HG02943 (cell line): ENCODE results near the gene SLC41A2.
"Not testable (repeated sequence)": the region's sequence is repeated elsewhere in the genome, so short reads cannot be mapped to it uniquely, and the experiment has no call there.

Experiments used
- ATAC-seq: cut with Tn5 transposase; IDR thresholded peaks from one replicate; pipeline ENCODE4 v1.9.1; 2021; ENCODE audit warnings: mild to moderate bottlenecking, low read depth, moderate library complexity; ENCODE audit not compliant: unreplicated experiment

Gene SLC41A2

DNA sequence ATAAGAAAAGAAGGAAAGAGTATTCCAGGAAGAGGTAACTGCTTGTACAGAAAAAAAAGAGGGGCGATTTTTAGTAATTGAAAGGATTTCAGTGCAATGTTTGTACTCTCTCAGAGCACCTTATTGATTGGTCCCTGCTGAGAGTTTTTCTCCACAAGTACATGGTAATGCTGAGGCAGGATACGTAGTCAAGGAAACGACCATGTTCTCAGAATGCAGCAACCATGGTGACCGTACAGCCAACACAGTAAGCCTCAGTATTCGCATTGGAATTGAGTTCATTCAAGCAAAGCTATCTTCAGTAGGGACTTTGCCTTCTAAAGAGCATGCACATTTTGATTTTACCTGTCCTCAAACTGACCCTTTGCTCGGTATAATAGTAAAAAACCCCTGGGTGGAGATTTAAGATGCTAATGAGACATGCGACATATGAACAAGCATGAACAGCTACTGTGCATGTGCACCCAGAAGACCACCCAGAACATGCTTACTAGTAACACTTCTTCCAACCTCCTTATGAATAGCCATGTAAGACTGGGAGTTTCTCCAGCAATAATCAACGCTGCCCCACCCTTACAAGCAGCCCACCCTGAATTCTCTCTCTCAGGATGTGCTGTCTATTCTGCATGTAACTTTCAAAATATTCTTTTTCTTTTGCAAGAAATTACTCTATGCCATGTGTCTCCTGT is 6.2 kb upstream of the SLC41A2 start:
- ATAC-seq: no peak

DNA sequence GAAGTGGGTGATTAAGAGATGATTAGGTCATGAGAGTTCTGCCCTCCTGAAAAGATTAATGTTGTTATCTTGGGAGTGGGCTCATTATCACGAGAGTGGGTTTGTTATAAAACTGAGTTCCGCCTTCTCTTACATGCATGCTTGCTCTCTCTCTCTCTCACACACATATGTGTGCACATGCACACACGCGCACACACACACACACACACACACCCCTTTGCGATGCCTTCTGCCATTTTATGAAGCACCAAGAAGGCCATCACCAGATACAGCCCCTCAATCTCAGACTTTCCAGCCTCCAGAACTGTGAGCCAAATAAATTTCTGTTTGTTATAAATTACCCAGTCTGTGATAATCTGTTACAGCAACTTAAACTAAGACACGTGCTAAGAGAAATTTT is 5.7 kb upstream of the SLC41A2 start:
- ATAC-seq: no peak

DNA sequence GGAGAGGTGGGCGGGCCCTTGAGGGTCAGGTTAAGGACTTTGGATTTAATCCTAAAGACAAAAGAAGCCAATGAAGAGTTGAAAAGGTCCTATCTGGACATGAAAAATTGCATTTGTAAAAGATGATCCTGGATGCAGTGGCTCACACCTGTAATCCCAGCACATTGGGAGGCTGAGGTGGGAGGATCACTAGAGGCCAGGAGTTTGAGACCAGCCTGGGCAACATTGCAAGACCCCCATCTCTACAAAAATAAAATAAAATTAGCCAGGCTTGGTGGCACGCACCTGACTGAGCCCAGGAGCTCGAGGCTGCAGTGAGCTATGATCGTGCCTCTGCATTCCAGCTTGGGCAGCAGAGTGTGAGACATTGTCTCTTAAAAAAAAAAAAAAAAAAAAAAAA is 2.4 kb upstream of the SLC41A2 start:
- ATAC-seq: no peak

DNA sequence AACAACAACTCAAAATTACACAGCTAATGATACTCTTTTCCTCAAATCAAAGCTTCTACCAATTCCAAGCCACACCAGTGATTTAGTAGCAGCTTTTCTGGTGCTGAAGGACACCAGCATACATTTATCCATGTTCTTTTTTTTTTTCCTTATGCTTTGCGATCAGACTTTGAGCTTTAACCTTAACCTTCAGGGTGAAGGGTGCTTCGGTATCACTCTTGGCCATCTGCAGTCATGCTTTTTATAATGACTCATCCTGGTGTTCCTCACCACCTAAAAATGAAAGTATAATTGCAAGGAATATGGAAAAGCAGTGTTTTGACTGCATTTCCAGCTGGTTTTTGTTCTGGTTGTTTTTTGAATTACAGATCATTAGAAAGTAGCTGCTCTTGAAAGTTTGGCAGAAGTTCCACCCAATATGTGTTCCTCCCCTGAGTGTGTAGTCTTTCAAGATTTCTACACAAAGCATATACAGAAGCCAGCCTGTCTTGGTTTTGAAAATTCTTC is 1.3 kb upstream of the SLC41A2 start:
- no peak for ATAC-seq

DNA sequence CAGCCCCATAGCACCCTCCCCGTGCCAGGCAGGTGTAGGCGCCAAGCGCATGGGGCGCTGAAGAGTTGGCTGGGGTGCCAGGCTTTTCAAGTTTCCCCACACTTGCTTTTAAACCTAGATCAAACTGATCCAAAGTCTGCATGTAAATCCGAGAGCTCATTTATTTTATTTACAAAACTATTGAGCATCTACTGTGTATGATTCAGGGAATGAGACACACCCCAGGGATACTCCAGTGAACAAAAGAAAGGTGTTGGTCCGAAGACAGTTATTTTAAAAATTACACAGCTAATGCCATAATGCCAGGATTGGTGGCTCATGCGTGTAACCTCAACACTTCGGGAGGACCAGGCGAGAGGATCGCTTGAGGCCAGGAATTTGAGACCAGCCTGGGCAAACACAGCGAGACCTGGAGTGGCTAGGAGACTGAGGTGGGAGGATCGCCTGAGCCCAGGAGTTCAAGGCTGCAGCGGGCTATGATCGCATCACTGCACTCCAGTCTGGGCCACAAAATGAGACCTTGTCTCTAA is 780 bp upstream of the SLC41A2 start:
- no peak for ATAC-seq

DNA sequence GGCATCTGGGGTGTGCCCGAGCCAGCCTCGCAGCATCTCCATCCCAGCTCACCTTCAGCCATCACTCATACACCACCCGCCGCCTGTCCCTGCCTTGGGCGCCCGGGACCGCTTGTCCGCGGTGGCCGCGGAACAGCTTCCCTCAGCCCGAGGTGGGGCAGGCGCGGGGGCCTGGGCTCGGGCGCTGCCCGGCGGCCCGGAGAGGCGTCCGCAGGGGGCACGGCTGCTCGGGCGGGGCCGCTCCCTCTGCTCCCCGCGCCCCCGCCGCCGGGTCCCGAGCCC is 430 bp downstream of the SLC41A2 start:
- ATAC-seq: peak; percentile 14

DNA sequence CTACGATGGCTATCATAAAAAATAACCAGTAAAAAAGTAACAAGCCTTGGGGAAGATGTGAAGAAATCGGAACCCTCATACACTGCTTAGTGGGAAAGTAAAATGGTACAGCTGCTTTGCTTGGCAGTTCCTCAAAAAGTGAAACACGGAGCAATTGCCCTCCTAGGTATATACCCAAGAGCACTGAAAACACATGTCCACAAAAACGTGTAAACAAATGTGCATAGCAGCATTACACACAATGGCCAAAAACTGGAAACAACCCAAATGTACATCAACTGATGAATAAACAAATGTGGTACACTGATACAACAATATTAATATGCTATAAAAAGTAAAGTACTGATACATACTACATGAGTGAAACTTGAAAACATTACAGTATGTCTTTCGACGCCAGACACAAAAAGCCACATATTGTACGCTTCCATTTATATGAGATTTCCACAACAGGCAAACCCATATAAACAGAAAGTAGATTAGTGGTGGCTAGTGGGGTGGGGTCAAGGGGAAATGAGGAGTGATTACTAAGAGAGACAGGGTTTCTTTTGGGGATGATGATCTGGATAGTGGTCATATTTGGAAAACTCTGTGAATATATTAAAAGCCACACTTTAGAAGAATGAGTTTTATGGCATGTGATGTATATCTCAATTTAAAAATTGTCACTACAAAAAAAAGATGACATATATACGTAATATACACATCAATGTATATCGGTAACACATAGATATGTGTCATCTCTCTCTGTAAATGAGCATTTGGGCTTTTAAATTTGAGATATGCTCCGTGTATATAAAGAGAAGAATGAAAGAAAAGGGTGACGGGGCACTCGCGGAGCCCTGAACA is 996 bp downstream of the SLC41A2 start:
- ATAC-seq: no peak

DNA sequence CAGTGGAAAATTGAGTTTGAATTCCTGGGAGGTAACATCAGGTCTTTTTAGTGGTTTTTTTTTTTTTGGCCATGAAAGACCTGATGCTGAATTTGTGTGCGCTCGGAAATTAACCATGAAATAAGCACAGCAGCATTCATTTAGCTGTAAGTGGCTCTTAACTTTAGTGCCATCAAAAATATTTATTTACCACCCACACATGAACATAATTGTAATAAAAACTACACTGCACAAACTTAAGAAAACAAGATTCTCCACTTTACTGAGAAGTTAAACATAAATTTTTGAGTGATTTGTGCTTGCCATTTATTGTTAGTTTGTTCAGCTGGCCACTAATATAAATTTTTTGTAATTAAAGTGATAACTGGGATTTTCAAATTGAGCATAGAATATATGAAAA is 2.4 kb downstream of the SLC41A2 start:
- no peak for ATAC-seq

DNA sequence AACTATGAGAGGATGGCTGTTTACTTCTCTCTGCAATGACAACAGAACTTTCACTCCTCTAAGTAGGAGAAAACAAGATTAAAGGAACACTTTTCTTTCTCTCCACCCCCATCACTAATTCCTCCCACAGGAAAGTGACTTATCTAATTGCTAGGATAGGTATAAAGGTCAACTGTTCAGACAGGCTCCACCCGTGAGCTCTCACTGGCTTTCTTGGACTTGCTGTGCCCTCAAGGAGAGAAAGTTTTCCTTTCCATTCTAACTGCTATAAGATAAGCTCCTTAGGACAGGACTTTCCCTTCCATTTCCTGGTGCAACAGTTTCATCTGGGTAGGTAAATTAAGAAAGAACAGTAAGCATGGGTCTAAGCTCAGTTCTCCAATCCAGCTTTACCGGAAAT is 4.8 kb downstream of the SLC41A2 start:
- ATAC-seq: no peak

DNA sequence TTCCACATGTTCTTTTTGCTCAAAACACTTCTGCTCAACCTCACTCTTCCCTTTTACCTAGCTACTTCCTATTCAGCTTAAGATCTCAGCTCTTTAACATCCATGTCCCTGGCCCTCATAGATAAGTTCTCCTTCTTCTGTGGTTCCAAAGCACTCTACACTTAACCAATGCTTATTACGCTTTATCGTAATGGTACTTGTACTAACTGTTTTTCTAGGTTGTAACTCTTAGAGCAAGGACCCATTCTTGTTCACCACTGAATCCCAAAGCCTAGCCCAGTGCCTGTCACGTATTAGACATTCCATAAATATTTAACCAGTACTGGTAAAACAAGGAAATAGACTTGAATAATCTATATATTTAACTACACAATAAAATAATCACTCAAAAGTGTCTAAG is 5.3 kb downstream of the SLC41A2 start:
- no peak for ATAC-seq

DNA sequence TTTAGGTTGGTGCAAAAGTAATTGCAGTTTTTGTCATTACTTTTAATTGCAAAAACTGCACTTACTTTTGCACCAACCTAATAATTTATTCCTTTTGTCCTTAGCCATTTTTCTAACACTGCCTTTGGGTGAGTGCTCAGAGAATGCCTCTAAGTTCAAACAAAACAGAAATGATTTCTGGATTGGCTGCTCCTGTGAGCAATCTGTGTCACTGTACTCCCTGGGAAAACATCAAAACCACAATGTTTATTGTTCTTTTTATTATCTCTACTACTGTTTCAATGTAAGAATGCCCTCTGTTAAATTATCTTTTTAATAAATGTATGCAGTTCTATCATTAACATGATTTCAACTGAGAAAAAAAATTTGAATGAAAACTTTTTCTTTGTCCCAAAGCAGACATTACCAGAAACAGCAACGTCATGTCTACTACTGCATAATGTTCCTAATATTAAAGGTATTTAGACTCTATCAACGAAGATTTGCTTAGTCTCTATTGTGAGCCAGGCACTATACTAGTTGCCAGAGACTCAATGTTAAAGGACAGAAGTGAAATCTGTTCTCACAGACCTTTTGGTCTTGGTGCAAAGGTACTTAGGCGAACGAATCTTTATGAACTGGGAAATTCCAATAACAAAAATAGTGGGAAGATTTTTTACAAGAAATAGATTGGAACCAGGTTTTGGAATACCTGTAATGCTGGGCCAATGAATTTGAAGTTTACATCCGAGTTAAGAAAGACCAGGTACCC is 6.2 kb downstream of the SLC41A2 start:
- no peak for ATAC-seq

DNA sequence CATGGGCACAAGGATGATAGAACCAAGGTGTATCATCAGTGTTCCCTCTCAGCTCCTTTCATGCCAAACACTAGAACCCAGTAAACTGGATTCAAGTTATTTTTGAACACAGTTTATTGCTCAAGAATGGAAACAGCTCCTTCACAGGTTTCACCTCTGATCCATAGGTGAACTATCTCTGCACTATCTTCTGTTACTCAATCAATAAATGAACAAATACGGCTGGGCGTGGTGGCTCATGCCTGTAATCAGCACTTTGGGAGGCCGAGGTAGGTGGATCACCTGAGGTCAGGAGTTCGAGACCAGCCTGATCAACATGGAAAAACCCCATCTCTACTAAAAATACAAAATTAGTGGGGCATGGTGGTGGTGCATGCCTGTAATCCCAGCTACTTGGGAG is 9.4 kb downstream of the SLC41A2 start:
- not testable (repeated sequence) for ATAC-seq

DNA sequence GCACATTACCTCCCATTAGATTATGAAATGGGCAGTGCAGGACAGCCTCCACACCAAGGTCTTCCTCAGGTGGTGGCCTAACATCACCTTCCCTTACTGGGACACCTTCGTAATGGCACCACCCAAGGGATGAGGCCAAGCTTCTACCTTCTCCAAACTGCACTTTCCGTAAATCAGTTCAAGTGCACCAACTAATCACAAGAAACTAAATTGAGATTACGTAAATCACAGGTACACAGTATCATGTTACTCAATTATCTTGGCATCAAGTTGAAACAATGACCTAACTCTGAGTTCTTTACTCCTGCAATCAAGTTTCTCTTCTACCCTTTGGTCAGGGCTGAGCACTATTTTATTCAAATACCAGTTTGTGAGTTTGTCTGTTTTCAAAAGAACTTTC is 13.8 kb downstream of the SLC41A2 start:
- no peak for ATAC-seq

DNA sequence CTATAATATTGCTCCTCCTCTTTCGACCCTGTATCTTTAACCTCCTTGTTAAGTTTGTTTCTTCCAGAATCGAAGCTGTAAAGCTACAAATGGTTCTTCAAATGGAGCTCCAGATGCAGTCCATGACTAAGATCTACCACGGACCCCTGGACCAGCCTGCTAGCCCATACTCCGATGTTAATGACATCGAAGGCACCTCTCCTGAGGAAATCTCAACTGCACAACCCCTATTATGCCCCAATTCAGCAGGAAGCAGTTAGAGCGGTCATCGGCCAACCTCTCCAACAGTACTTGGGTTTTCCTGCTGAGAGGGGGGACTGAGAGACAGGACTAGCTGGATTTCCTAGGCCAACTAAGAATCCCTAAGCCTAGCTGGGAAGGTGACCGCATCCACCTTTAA is 14.7 kb downstream of the SLC41A2 start:
- not testable (repeated sequence) for ATAC-seq

DNA sequence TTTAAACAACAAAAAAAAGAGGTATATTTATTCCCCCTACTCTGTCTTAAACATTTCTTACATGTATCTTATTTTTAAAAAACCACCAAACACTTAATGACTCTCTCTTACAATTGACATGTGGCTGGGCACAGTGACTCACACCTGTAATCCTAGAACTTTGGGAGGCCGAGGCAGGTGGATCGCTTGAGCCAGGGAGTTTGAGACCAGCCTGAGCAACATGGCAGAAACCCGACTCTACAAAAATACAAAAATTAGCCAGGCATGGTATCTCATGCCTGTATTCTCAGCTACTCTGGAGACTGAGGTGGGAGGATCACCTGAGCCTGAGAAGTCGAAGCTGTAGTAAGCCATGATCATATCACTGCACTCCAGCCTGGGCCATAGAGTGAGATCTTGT is 16.0 kb downstream of the SLC41A2 start:
- no peak for ATAC-seq

DNA sequence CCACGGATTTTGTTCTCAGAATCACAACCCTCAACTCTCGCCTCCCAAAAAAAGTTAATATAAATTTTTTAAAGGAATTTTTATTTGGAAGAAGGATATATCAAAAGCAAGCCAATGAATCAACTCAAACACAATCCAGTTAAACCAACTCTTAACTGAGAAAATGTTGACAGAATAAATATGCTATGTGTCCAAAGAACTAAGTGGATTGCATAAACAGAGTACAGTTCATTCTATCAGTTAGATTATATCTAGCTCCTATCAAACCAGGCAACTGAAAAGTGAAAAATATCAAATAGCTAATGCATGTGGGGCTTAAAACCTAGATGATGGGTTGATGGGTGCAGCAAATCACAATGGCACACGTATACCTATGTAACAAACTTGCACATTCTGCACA is 16.6 kb downstream of the SLC41A2 start:
- no peak for ATAC-seq

DNA sequence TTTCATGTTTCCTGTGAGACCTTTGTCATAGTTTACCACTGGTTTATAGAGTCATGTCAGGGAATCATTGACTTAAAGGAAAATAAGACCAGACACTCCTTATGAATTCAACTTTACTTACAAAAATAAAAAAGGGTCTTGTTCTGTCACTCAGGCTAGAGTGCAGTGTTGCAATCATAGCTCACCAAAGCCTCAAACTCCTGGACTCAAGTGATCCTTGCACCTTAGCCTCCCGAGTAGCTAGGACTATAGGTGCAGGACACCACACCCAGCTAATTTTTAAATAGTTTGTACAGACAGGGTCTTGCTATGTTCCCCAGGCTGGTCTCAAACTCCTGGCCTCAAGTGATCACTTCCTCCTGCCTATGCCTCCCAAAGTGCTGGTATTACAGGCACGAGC is 19.0 kb downstream of the SLC41A2 start:
- ATAC-seq: no peak

DNA sequence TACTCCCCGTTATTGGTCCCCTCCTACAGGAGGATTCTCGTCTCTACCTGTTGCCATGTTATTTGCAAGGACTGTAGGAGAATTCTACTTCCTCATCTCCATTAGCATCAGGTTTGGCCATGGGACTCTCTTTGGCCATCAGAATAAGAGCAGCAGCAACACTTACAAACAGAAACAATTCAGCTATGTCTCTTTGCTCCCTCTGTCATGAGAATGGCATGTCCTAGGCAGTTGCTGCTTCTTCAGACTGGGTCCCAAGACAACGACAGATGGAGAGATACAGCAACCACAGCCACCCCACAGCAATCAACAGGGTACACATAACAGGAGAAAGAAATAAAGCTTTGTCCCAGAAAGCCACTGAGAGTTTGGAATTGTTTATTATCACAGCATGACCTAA is 19.7 kb downstream of the SLC41A2 start:
- ATAC-seq: no peak

DNA sequence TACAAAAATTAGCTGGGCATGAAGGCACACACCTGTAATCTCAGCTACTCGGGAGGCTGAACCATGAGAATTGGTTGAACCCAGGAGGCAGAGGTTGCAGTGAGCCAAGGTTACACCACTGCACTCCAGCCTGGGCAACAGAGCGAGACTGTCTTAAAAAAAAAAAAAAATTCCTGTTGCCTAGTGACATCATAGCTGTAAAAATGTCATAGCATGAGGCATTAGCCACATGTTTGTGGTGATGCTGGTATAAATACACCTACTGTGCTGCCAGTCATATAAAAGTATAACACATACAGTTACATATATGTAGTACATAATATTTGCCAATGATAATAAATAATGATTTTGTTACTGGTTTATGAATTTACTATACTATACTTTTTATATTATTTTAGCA is 22.2 kb downstream of the SLC41A2 start:
- ATAC-seq: no peak

DNA sequence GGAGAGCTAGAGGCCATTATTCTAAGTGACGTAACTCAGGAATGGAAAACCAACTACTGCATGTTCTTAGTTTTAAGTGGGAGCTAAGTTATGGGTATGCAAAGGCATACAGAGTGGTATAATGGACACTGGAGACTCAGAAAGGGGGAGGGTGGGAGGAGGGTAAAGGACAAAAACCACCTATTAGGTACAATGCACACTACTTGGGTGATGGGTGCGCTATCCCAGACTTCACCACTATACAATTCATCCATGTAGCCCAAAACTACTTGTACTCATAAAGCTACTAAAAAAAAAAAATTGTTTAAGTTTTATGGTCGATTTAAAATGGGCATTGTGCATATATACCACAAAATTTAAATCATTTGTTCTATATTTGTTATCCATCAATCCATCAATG is 24.3 kb downstream of the SLC41A2 start:
- ATAC-seq: no peak

DNA sequence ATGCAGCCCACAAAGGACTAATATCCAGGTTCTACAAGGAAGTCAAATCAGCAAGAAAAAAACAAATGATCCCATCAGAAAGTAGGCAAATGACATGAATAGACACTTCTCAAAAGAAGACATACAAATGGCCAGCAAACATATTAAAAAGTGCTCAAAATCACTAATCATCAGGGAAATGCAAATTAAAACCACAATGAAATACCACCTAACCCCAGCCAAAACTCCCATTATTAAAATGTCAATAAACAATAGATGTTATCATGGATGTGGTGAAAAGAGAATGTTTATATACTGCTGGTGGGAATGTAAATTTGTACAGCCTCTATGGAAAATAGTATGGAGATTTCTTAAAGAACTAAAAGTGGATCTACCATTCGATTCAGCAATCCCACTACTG is 25.0 kb downstream of the SLC41A2 start:
- ATAC-seq: no peak
